Smooth muscle cell (in vitro differentiated cells): Measurements from ENCODE around the gene P2RX5. TPM values are rescaled to one million over a fixed set of nuclear protein-coding genes. Genes with fewer than 3 reads are reported as not detected.

Source experiments
- DNase-seq: peaks from one replicate; lab custom pipeline; 2025; ENCODE audit not compliant: unreplicated experiment; lab: John Stamatoyannopoulos, UW
- H2AFZ ChIP-seq: fragments of 200-600 bp; sonication (generic); 2 replicates; pipeline ENCODE4 v1.6.0; 2016; ENCODE audit warnings: antibody characterized with exemption, low read depth, mild to moderate bottlenecking
- H3F3A ChIP-seq: fragments of 200-600 bp; sonication (generic); 2 replicates; pipeline ENCODE4 v1.6.0; 2017; ENCODE audit warnings: antibody characterized with exemption, low read depth
- H3K27ac ChIP-seq: fragments of 200-600 bp; sonication (generic); 2 replicates; pipeline ENCODE4 v1.5.1; 2016; ENCODE audit warnings: low read depth, mild to moderate bottlenecking
- H3K27me3 ChIP-seq: fragments of 200-600 bp; sonication (generic); 2 replicates; pipeline ENCODE4 v1.6.1; 2016; ENCODE audit warnings: low read depth, mild to moderate bottlenecking
- H3K36me3 ChIP-seq: fragments of 200-600 bp; sonication (generic); 2 replicates; pipeline ENCODE4 v1.5.1; 2016; ENCODE audit warnings: low read depth
- H3K4me1 ChIP-seq: fragments of 200-600 bp; sonication (generic); 2 replicates; pipeline ENCODE4 v1.5.1; 2016; ENCODE audit warnings: low read depth
- H3K4me2 ChIP-seq: fragments of 200-600 bp; sonication (generic); 2 replicates; pipeline ENCODE4 v1.6.0; 2016; ENCODE audit warnings: mild to moderate bottlenecking
- H3K4me3 ChIP-seq: fragments of 200-600 bp; sonication (generic); 2 replicates; pipeline ENCODE4 v1.5.1; 2016; ENCODE audit warnings: mild to moderate bottlenecking
- H3K79me2 ChIP-seq: fragments of 200-600 bp; sonication (generic); 2 replicates; pipeline ENCODE4 v1.6.0; 2016; ENCODE audit warnings: low read depth, mild to moderate bottlenecking
- H3K9ac ChIP-seq: fragments of 200-600 bp; sonication (generic); 2 replicates; pipeline ENCODE4 v1.6.0; 2016; ENCODE audit warnings: low read depth
- H3K9me3 ChIP-seq: fragments of 200-600 bp; sonication (generic); replicated peaks from 2 replicates; pipeline ENCODE4 v1.5.1; 2016; ENCODE audit warnings: low read depth
- H4K20me1 ChIP-seq: fragments of 200-600 bp; sonication (generic); 2 replicates; pipeline ENCODE4 v1.6.0; 2016; ENCODE audit warnings: low read depth
- WGBS: methylation state at CpG from one replicate; pipeline ENCODE4 v1.1.7; 2016; ENCODE audit warnings: low lambda C conversion rate; 5-methylcytosine and 5-hydroxymethylcytosine counted together
- polyA plus RNA-seq: library from polyadenylated mRNA; unstranded; fragments of >200 nt; fragmentation: Nextera tagmentation; extraction: Ambion mirVana; gene quantifications from 2 replicates; pipeline ENCODE4 v1.2.1, GENCODE V29; 2016
- total RNA-seq: library from RNA; depleted of rRNA; stranded (reverse); fragments of >200 nt; gene quantifications from 2 replicates; pipeline ENCODE4 v1.2.3, GENCODE V29; 2014
- TF ChIP-seq, protein P1 (sequence below): fragments of 200-600 bp; sonication (generic); IDR thresholded peaks from 2 replicates; pipeline ENCODE4 v1.5.1; 2017; ENCODE audit warnings: borderline replicate concordance, mild to moderate bottlenecking, antibody characterized with exemption; ENCODE audit not compliant: insufficient read depth, poor library complexity, severe bottlenecking

The P2RX5 gene
- total and polyA plus RNA-seq, 2 experiments from 2014 or later: not detected

DNA sequence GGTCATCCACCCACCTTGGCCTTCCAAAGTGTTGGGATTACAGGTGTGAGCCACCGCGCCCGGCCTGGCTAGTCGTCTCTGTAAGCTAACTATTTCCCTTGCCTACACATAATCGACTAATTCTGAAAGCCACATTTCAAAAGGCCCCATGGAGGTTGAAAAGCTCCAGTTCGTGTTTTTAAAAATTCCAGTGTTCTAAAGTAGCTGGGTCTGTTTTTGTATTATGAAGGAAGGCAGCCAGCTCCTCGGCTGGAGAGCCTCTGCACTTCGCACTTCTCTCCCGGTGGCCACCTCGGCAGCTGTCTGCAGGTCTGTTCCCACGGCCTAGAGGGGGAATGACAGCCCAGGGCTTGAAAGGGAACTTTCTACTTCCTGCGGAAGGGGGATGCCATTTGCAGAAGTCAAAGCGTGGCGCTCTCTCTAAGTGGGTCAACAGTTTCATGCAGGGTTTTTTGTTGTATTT, 44.7 kb upstream of the P2RX5 start:
- H4K20me1 ChIP-seq: no peaks in the 10 kb centered on the region
- H3K27me3 ChIP-seq: no peaks in the 10 kb centered on the region
- no peaks in the 10 kb centered on the region for H3K9me3 ChIP-seq
- DNase-seq: no peak
- TF ChIP-seq, protein P1, sequence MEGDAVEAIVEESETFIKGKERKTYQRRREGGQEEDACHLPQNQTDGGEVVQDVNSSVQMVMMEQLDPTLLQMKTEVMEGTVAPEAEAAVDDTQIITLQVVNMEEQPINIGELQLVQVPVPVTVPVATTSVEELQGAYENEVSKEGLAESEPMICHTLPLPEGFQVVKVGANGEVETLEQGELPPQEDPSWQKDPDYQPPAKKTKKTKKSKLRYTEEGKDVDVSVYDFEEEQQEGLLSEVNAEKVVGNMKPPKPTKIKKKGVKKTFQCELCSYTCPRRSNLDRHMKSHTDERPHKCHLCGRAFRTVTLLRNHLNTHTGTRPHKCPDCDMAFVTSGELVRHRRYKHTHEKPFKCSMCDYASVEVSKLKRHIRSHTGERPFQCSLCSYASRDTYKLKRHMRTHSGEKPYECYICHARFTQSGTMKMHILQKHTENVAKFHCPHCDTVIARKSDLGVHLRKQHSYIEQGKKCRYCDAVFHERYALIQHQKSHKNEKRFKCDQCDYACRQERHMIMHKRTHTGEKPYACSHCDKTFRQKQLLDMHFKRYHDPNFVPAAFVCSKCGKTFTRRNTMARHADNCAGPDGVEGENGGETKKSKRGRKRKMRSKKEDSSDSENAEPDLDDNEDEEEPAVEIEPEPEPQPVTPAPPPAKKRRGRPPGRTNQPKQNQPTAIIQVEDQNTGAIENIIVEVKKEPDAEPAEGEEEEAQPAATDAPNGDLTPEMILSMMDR: no peak
- H3F3A ChIP-seq: no peaks in the 10 kb centered on the region
- WGBS: 76% methylated on average over 14 of the region's 14 CpGs
- H3K27ac ChIP-seq: no peak overlapping the region
- peaks cover 10% of the 10 kb centered on the region for H3K4me1 ChIP-seq
- H3K36me3 ChIP-seq: no peaks in the 10 kb centered on the region
- no peak overlapping the region for H3K9ac ChIP-seq
- no peaks in the 10 kb centered on the region for H3K79me2 ChIP-seq
- no peak overlapping the region for H2AFZ ChIP-seq
- H3K4me3 ChIP-seq: no peak overlapping the region
- no peak overlapping the region for H3K4me2 ChIP-seq

DNA sequence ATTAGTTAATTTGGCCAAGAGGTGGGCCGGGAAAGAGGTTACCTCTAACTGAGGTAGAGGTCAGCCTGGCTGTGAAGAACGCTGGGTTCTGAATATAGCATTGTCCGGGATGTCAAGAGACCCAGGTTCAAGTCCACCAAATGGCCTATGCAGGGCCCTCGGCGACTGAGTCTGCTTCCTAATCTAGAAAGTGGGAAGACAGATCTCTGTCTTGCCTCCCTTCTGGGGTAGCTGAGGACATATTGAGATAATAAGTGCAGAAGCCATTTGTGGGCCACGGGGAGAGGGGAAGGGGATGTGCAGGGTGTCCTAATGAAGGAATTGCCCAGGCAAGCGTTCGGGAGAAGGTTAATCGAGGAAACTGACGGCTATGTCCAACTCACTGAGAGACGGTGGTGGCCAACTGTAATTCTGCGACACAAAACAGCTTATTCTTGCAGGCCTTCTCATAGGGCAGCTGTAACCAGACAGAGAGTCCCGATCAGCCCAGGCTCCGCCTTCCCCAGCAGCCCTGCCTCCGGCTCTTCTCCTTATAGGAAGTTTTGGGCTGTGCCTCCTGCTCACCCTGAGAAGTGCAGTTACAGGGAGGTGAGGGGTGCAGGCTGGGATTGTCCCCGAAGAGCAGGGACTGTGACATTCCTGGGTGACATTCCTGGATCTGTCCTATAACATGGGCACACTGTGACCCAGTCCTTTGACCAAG, 43.6 kb upstream of the P2RX5 start:
- Histone ChIP-seq H3K9me3 (no peaks in the 10 kb centered on the region), H3K27ac (no peak overlapping the region), H3K4me2 (no peak overlapping the region), H3K4me1 (peaks cover 10% of the 10 kb centered on the region), H3K36me3 (no peaks in the 10 kb centered on the region), H3F3A (no peaks in the 10 kb centered on the region), H3K79me2 (no peaks in the 10 kb centered on the region), H3K9ac (no peak overlapping the region), H2AFZ (no peak overlapping the region), H3K27me3 (no peaks in the 10 kb centered on the region), H4K20me1 (no peaks in the 10 kb centered on the region), H3K4me3 (no peak overlapping the region)
- TF ChIP-seq, protein P1: no peak
- DNase-seq: no peak
- whole genome bisulfite sequencing: 85% methylated on average over 16 of the region's 16 CpGs

DNA sequence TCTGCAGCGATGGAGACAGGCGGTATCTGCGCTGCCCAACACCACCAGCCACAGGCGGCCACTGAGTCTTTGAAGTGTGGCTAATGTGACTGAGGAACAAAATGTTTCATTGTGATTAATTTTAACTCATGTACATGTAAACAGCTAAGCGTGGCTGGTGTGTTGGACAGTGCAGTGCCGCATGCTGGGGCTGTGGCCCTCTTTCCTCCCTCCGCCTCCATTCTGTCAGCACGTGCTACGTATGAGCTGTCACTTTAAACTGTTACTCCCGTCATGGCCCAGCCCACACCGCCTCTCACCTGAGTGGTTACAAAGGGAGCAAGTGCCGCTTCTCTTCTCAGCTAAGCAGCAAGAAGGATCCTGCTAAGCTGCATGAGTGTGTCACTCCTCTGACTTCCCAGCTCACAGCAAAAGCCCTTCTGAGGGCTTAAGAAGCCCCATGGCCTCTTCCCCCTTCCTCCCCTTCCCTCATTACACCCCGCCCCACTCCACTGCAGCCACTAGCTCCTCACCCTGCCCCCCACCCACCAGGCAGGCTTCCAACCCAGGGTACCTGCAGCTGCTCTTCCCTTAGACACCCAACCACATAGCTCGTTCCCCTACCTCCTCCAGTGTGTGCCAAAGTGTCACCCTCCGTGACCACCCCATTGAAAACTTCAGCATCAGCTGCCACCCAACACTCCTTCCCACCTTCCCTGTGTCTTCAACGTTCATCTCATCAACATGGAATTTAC, 42.8 kb upstream of the P2RX5 start:
- Histone ChIP-seq H3K4me3 (no peak overlapping the region), H3K27me3 (no peaks in the 10 kb centered on the region), H2AFZ (no peak overlapping the region), H3F3A (no peaks in the 10 kb centered on the region), H3K79me2 (no peaks in the 10 kb centered on the region), H3K27ac (peak overlapping the region; percentile 55), H3K36me3 (no peaks in the 10 kb centered on the region), H4K20me1 (no peaks in the 10 kb centered on the region), H3K4me2 (peak overlapping the region; percentile 41), H3K9me3 (no peaks in the 10 kb centered on the region), H3K9ac (no peak overlapping the region), H3K4me1 (peaks cover 10% of the 10 kb centered on the region)
- TF ChIP-seq, protein P1: no peak
- DNase-seq: no peak
- WGBS: 54% methylated on average over 15 of the region's 16 CpGs
